Endometrial microvascular endothelial cells (primary cell): ENCODE data around the gene ARMC9. TPM values are rescaled to one million over a fixed set of nuclear protein-coding genes. Genes with fewer than 3 reads are reported as not detected.
"Not testable (repeated sequence)": the region's sequence is repeated elsewhere in the genome, so short reads cannot be mapped to it uniquely, and the experiment has no call there.

Experiments used
- in situ Hi-C: cut with HindIII; loops from 2 replicates; pipeline ENCODE4 v1.10.0; 2017; ENCODE audit warnings: low sequenced_read_pairs, low pct_unique_long_range_greater_than_20kb; ENCODE audit errors: inconsistent ontology term
- total RNA-seq: library from RNA; depleted of rRNA; stranded (reverse); fragments of >200 nt; gene quantifications from one replicate; pipeline ENCODE4 v1.2.3, GENCODE V29; 2015; ENCODE audit errors: inconsistent ontology term

Gene ARMC9
- total RNA-seq, 1 donor from 2014 or later, result 76.7 TPM

DNA sequence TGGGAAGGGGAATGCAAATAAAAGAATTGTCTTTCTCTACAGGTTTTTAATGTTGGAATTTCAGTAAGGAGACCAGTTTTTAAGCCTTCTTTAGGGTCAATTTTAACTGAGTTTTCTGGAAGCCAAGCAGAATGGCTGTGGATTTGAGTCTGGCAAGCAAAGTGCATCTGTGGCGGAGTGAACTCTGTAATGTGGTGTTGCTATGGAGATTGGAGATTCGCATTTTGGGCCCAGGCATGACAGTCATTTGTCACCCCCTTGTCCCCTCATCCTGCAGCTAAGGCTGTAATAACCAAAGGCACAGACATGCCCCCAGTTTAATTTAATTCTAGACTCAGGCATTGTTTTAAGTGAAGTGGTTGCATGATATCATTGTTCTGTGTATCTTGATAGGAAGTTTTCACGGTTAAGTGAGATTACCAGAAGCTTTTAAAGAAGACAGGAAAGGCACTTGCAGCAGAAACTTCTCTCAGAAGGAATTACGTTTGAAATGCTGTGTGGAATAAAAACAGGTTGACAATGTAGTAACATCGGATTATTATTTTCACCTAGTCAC is 30.6 kb downstream of the ARMC9 start:
- in situ Hi-C loops, result loop anchor here (25.0 kb wide), 1 partner anchor 183 kb away; no protein-coding TSS in a partner anchor

DNA sequence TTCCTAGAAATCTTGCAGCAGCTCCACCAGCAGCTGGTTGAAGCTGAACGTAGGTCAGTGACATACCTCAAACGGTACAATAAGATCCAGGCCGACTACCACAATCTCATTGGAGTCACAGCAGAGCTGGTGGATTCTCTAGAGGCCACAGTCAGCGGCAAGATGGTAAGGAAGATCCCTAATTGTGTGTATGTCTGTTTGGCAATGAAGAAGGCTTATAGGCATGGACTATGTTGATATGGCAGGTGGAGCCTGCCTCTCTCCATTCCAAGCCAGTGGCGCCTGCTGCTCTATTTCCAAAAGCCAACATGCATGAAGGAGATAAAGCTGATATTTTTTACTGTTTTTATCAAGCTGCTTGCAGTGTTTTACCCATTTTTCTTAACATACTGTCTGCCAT is 36.8 kb downstream of the ARMC9 start:
- in situ Hi-C loops, result loop anchor here (25.0 kb wide), 1 partner anchor 177 kb away; no protein-coding TSS in a partner anchor

DNA sequence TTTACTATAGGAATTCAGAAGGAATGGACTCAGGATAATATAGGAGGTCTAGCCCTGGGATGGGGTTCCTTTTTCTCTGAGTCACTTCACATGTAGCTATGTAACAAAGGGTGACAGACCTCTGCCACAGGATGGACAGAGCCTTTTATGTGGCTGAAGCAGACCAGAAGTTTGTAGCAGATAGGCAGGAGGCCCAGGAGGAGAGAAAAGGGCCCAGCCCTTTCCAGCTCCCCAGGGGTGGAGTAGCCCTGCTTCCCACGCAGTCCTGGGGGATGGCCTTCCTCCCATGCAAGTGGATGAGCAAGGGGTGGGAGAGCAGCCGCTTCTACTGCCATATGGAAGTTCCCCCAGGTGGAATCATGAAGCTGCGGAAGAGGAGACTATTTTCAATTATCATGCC is 40.3 kb downstream of the ARMC9 start:
- in situ Hi-C loops, result loop anchor here (25.0 kb wide), 1 partner anchor 174 kb away; no protein-coding TSS in a partner anchor

DNA sequence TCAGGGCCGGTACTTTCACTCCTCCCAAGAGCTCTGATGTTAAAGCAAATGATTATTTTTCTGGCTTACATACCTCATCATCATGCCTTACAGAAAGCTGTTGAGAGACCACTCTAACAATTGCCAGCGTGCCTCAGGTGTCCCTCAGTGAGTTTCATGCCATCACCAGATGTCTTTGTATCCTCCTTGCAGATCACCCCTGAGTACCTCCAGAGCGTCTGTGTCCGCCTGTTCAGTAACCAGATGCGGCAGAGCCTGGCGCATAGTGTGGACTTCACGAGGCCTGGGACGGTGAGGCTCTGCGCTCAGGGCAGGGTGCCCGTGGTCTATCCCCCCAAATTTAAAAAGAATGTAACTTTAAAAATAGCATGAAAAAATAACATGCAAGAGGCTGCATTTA is 41.3 kb downstream of the ARMC9 start:
- in situ Hi-C loops, result loop anchor here (25.0 kb wide), 1 partner anchor 173 kb away; no protein-coding TSS in a partner anchor

DNA sequence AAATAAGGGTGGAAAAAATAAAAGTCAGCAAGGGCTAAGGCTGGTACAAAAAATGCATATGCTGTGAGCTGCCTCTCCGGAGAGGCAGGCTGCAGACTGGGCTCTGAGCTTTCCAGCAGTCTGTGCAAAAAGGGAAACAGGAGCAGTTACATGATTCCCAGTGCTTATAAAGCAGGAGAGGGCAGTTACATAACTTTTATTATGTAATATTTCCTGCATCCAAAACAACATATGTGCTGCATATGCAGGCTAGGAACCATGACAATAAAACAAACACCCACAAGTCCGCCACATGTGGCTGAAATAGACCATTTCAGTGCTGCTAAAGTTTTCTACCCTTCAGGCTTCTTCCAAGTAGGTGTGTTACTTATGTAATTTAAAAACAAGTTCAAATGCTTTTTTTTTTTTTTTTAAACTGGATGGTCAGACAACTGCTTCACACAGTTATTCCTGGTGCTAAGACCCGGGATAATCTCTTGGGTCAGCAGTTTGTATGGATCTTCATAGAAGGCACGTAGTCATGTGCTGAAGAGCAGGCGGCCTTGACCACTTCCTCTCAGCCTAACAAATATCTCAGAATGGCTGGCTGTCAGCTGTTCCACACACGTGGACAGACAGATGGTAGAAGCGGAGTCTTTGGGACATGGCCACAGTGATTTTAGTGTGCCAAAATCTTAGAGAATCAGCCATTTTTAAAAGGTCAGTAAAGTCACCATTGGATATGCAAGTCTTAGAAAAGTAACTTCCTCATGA is 43.5 kb downstream of the ARMC9 start:
- in situ Hi-C loops, result loop anchor here (25.0 kb wide), 1 partner anchor 170 kb away; no protein-coding TSS in a partner anchor

DNA sequence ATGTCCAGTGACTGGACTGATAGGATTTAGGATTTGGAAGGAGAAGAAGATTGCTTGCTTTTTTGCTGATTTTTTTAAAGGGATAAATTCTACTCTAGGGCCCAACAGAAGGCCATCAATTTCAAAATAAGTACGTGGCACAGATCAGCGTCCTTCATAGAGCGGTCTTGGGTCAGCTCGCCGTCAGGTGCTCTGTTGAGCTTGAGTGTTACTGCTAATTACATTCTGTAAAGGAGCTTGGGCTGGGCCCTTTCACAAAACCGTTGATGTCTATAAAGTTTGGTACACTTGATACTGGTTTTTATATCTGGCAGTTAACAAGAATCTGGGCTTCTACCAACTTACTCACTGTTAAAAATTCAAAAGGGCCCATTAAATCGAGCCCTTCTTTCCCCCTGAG is 45.4 kb downstream of the ARMC9 start:
- in situ Hi-C loops, result loop anchor here (25.0 kb wide), 1 partner anchor 168 kb away; no protein-coding TSS in a partner anchor

DNA sequence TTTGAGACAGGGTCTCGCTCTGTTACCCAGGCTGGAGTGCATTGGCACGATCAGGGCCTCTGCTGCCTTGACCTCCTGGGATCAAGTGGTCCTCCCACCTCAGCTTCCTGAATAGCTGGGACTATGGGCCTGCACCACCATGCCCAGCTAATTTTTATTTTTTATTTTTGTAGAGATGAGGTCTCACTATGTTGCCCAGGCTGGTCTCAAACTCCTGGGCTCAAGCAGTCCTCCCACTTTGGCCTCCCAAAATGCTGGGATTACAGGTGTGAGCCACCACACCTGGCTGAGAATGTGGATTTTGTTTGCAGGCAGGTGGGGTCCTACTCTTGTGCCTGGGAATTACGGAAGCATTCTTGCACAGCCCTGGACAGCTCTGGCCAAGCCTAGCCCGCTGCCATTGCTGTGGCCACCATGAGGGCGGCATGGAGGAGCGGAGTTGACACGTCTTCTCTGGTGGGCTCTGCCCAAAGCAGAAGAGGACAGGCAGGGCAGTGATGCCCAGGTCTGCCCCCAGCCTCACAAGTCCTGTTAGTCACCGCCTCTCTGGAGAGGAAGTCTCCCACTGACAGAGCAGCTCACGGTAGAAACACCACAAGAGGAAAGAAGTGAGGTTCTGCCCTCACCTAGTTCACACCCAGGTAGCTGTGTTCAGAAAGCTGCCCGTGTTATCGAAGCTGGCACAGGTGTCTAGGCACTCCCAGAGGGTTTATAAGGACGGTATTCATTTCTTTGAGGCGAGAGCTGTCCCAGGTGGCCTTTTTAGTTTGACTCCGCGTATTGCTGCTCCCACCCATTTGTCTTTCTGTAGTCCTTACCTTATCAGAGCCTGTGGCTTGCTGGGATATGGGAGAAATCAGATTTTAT is 46.2 kb downstream of the ARMC9 start:
- in situ Hi-C loops, result loop anchor here (25.0 kb wide), 1 partner anchor 168 kb away; no protein-coding TSS in a partner anchor

DNA sequence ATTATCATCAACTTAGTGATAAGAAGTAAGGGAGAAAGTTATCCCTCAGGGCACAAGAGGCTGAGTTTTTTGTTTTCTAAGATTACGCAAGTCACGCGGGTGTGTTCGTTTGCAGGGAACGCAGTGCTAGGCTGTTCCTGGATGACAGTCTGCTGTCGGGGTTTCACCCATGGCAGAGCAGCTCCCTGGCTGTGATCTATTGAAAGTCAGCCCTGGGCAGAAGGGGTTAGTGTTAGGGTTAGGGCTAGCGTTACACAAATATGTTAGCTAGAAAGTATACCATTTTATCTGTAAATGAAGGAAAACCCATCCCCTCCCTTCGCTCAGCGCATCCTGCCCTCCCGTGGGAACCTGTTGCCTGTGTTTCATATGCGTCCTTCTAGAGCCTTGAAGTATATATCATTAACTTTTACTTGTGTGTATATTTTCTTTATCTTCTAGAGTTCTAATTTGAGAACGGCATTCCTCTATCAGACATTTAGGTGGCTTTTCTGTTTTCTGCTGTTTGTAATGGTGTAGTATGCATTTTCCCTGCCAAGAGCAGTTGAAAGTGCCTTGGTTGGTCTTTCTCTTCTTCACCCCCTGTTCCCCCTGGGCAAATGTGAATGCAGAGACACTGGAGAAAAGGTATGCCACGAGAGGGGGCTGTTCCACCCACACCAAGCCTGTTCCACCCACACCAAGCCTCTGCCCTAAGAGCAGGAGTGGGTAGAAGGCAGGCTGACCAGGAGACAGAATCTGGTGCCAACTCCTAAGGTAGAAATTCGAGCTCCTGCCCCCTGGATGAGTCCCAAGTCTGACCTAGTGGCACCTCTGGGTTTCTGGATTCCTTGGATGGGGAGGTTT is 47.0 kb downstream of the ARMC9 start:
- in situ Hi-C loops, result loop anchor here (25.0 kb wide), 1 partner anchor 167 kb away; no protein-coding TSS in a partner anchor

DNA sequence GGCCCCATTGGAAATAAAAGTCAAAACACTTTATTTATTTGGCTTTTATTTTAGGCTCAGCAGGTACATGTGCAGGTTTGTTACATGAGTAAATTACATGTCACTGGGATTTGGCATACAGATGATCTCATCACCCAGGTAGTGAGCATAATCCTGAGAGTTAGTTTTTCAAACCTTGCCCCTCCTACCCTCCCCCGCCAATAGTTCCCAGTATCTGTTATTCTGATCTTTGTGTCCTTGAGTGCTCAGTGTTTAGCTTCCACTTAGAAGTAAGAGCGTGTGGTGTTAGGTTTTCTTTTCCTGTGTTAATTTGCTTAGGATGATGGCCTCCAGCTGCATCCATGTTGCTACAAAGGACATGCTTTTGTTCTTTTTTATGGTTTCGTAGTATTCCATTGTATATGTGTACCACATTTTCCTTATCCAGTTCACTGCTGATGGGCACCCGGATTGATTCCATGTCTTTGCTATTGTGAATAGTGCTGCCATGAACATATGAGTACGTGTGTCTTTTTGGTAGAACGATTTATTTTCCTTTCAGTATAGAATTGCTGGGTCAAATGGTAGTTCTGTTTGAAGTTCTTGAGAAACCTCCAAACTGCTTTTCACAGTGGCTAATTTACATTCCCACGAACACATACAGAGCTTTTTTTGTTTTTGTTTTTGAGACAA is 47.9 kb downstream of the ARMC9 start:
- in situ Hi-C loops, result loop anchor here (25.0 kb wide), 1 partner anchor 166 kb away; no protein-coding TSS in a partner anchor

DNA sequence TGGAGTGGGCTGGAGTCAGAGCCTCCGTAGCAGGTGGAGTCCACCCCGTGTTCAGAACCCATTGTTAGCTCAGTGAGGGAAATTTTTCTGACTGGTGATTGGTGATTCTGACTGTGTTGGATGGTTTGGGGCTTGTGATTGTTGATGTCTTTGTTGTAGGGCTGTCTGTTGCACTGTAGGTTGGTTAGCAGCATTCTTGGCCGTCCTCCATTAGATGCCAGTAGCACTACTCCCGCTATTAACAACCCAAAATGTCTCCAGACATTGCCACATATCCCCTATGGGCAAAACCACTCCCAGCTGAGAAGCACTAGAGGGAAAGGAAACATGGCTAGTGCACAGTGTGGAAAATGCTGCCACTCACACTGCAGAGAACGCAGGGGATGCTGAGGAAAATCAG is 51.7 kb downstream of the ARMC9 start:
- in situ Hi-C loops, result no loop called here

DNA sequence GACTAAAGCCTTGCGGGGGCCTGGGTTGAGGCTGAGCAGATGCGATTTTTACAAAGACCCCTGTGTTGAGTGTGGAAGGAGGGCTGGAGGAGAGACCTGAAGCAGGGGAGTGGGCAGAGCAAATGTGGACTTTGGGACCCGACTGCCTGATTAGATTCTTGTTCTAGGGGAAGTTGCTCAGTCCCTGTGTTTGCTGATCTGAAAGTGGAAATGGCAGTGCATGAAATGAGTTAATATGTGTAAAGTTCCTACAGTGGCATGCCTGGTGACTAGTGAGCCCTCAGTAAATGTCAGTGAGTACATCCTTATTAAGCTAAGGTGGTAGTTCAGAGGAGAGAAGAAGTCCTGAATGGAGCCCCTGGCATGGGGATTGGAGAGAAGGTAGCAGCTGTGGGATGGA is 52.3 kb downstream of the ARMC9 start:
- in situ Hi-C loops, result no loop called here

DNA sequence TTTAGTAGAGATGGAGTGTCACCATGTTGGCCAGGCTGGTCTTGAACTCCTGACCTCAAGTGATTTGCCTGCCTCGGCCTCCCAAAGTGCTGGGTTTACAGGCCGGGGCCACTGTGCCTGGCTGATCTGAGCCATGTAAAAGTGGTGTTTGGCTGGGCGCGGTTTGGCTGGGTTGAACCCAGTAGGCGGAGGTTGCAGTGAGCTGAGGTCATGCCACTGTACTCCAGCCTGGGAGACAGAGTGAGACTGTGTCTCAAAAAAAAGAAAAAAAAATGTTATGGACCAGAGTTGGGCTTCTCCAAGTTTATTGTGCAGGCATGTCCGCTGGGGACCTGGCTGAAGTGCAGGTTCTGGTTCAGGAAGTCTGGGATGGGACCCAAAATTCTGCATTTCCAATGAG is 54.9 kb downstream of the ARMC9 start:
- in situ Hi-C loops, result not testable (repeated sequence)

DNA sequence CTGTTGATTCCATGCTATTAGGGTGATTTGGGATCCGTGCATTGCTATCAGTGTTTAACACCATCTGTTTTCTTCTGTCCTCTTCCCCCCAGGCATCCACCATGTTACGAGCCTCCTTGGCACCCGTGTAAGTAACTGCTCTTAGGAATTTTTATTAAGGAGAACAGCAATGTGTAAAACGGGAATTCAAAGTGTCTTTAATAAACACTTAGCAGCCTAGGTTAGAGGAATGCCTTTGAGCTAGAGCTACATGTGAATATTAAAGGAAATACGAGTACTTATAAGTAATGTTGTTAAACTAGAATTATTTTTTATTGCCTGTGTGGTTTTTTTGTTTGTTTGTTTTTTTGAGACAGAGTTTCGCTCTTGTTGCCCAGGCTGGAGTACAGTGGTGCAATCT is 58.1 kb downstream of the ARMC9 start:
- in situ Hi-C loops, result no loop called here

DNA sequence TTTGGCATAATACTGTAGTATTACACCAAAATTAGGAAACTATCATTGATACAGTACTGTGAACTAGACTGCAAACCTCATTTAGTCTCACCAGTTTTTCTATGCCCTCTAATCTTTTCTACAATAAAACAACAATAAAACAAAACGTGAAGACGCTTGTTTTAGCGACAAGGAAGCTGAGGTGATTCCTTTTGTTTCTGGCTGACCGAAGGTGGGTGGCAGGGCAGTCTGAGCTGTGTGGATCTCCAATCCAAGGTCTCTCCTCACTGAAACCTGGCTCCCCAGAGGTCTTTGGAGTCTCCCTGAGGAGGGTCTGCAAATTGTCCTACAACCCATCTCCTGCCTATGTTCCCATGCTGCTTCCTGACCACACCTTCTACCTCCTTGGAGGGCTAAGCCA is 59.3 kb downstream of the ARMC9 start:
- in situ Hi-C loops, result no loop called here

DNA sequence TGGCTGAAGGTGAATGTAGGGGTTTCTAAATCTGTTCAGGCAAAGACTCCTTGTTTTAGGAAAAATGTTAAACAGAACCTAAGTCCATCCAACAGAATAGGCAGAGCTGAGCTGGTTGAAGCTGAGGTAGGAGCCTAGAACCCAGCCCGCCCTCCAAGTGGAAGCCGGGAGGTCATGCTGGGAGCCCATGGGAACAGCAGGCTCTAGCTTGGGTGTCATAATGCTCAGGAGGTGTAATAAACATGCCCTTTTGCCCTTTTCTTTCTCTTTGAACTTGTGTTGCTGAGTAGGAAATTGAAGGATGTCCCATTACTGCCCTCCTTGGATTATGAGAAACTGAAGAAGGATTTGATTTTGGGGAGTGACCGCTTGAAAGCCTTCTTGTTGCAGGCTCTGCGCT is 60.3 kb downstream of the ARMC9 start:
- in situ Hi-C loops, result no loop called here

DNA sequence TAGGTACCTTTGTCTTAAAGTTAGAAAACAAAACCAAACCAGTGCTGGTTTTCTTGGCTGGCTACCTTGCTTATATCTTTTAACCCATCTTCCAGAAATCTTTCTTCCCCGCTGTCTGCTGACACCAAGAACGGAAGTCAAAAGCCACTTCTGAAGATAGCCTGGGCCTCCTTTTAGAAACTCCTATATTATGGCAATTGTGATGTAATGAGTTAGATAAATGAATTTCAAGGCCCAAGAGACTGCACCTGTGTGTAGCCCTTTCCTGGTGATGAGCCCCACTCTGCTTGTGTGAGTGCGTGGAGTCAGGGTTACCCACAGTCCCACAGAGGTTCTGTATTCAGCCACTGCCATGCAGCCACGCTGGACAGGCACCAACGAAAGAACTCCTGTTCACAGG is 60.7 kb downstream of the ARMC9 start:
- in situ Hi-C loops, result no loop called here

DNA sequence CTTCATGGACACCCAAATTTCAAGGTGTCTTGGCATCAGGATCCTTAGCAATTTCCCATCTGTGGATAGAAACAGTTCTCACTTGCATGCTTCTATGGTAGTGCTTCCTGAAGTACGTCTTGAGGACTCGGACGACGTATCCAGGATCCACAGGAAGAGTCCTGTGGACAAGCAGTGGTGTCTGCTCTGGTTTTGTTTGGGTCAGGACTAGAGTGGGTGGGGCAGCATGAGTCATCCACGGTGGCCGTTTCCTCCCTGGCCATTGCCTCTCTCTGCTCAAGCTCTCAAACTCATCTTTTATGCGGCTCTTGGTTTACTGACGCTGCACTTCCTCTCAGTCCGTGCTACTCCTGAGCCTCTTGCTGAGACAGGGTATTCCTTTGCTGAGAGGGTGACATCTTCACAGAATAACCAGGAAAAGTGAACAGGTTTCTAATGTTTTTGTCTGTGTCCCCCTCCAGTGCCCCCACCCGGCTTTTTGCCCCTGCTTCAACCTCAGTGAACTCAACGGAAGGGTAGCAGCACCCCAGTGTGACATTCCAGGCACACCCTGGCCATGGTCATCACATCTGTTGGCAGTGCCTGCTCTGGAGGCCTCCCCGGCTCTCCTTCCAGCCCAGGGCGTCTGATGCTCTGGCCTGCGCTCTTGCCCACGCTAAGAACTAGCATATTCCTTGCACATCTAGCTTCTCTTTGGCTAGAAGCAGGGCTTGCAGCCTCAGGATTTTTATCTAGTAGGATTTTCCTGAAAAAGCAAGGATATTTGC is 62.2 kb downstream of the ARMC9 start:
- in situ Hi-C loops, result no loop called here
